ENCODE measurements around the gene OR4C3. TPM values are rescaled to one million over a fixed set of nuclear protein-coding genes. Genes with fewer than 3 reads are reported as not detected.
A peak's percentile ranks its signal among the peaks of the same experiment; 100 is the strongest.
"Not testable (repeated sequence)": the region's sequence is repeated elsewhere in the genome, so short reads cannot be mapped to it uniquely, and the experiment has no call there.

Gene OR4C3
- total RNA-seq, result not detected
- long read RNA-seq, result 0 reads

GRCh38 chr11:48324620-48325019 is at the start of gene OR4C3:
TSS of gene OR4C3 (plus strand) at chr11:48324920. CDS start at chr11:48325022, 102 bp downstream.
- ATAC-seq; H3K27ac ChIP-seq; intact Hi-C loops (cut with DNase I): not testable (repeated sequence)

GRCh38 chr11:48305923-48306322 is 18.8 kb upstream of the OR4C3 start, which contains the start of gene OR4S1:
TSS of gene OR4S1 (plus strand) at chr11:48306223. CDS start at chr11:48306223, 0 bp downstream.
- ATAC-seq, result no peak
- Histone ChIP-seq H3K36me3 (no peaks in the 10 kb centered on the region), H3K9me3 (no peaks in the 10 kb centered on the region), H3K27me3 (ENCODE audit: low read depth) (no peaks in the 10 kb centered on the region), H3K27ac (no peak within 1 kb of the TSS), H3K4me1 (no peaks in the 10 kb centered on the region), H3K4me3 (no peak within 1 kb of the TSS)
- no peak for DNase-seq
- TF ChIP-seq CTCF (IDR thresholded peaks at IDR 0.05), result no peak
- intact Hi-C loops (cut with DNase I), result no loop called here

More at GRCh38 chr11:48324620-48325019, at the start of gene OR4C3:
- H3K4me3 ChIP-seq; H3K4me1 ChIP-seq; DNase-seq; H3K27me3 ChIP-seq (ENCODE audit: low read depth); H3K9me3 ChIP-seq; H3K36me3 ChIP-seq: not testable (repeated sequence)

- peak; percentile 81 for TF ChIP-seq CTCF (IDR thresholded peaks at IDR 0.05)
- H3K9me3 ChIP-seq, result no peaks in the 10 kb centered on the region
- DNase-seq (no peak), ATAC-seq (peak; percentile 61 to 75)
- H3K4me3 ChIP-seq, result no peak overlapping the region
- H3K27ac ChIP-seq, result no peak overlapping the region
- intact Hi-C loops (cut with DNase I), result no loop called here
- no peaks in the 10 kb centered on the region for H3K36me3 ChIP-seq
- no peaks in the 10 kb centered on the region for H3K4me1 ChIP-seq
- H3K27me3 ChIP-seq (ENCODE audit: low read depth), result no peaks in the 10 kb centered on the region
Measured at GRCh38 chr11:48307760-48308386, 16.8 kb upstream of the OR4C3 start.

- ATAC-seq; H3K9me3 ChIP-seq; H3K27ac ChIP-seq; DNase-seq; H3K27me3 ChIP-seq (ENCODE audit: low read depth); intact Hi-C loops (cut with DNase I); H3K36me3 ChIP-seq; H3K4me1 ChIP-seq; H3K4me3 ChIP-seq: not testable (repeated sequence)
Measured at GRCh38 chr11:48313590-48313989, 11.1 kb upstream of the OR4C3 start.

- ATAC-seq; H3K9me3 ChIP-seq; DNase-seq; H3K4me3 ChIP-seq; H3K36me3 ChIP-seq; H3K27me3 ChIP-seq (ENCODE audit: low read depth); intact Hi-C loops (cut with DNase I); H3K27ac ChIP-seq; H3K4me1 ChIP-seq: not testable (repeated sequence)
Measured at GRCh38 chr11:48319813-48320212, 4.9 kb upstream of the OR4C3 start.

- H3K27me3 ChIP-seq (ENCODE audit: low read depth), result no peaks in the 10 kb centered on the region
- no peak overlapping the region for H3K27ac ChIP-seq
- ATAC-seq (no peak), DNase-seq (no peak)
- intact Hi-C loops (cut with DNase I), result no loop called here
- H3K36me3 ChIP-seq, result no peaks in the 10 kb centered on the region
- H3K4me1 ChIP-seq, result no peaks in the 10 kb centered on the region
- no peaks in the 10 kb centered on the region for H3K9me3 ChIP-seq
- H3K4me3 ChIP-seq, result no peak overlapping the region
- TF ChIP-seq CTCF (IDR thresholded peaks at IDR 0.05), result no peak
Measured at GRCh38 chr11:48341466-48341865, 16.7 kb downstream of the OR4C3 start.

- ATAC-seq; intact Hi-C loops (cut with DNase I): not testable (repeated sequence)
Measured at GRCh38 chr11:48342505-48342904, 17.8 kb downstream of the OR4C3 start.

GRCh38 chr11:48346286-48346685 is 21.6 kb downstream of the OR4C3 start:
- ATAC-seq, result not testable (repeated sequence)

More at GRCh38 chr11:48342505-48342904, 17.8 kb downstream of the OR4C3 start:
- not testable (repeated sequence) for H3K27me3 ChIP-seq (ENCODE audit: low read depth); DNase-seq; H3K4me1 ChIP-seq; H3K4me3 ChIP-seq; H3K36me3 ChIP-seq; H3K27ac ChIP-seq; H3K9me3 ChIP-seq

More at GRCh38 chr11:48346286-48346685, 21.6 kb downstream of the OR4C3 start:
- DNase-seq; intact Hi-C loops (cut with DNase I); H3K9me3 ChIP-seq; H3K4me3 ChIP-seq; H3K27me3 ChIP-seq (ENCODE audit: low read depth); H3K27ac ChIP-seq; H3K4me1 ChIP-seq; H3K36me3 ChIP-seq: not testable (repeated sequence)
